Jurkat, Clone E6-1 (cell line): ENCODE results near the gene CGB7.
"Not testable (repeated sequence)": the region's sequence is repeated elsewhere in the genome, so short reads cannot be mapped to it uniquely, and the experiment has no call there.

Experiments
- DNase-seq: peaks from one replicate; pipeline ENCODE4 v3.0.0-alpha.2; 2011; ENCODE audit warnings: low read depth, low spot score
- H3K4me3 ChIP-seq: 2 replicates; pipeline ENCODE4 v1.5.1; 2011; ENCODE audit warnings: mild to moderate bottlenecking, low read length, control low read depth, moderate library complexity

The CGB7 gene

GRCh38 chr19:49080392-49080791 is 22.8 kb upstream of the CGB7 start:
- H3K4me3 ChIP-seq, result no peak overlapping the region
- DNase-seq, result no peak

GRCh38 chr19:49074869-49075268 is 17.3 kb upstream of the CGB7 start:
- DNase-seq, result not testable (repeated sequence)

DNA sequence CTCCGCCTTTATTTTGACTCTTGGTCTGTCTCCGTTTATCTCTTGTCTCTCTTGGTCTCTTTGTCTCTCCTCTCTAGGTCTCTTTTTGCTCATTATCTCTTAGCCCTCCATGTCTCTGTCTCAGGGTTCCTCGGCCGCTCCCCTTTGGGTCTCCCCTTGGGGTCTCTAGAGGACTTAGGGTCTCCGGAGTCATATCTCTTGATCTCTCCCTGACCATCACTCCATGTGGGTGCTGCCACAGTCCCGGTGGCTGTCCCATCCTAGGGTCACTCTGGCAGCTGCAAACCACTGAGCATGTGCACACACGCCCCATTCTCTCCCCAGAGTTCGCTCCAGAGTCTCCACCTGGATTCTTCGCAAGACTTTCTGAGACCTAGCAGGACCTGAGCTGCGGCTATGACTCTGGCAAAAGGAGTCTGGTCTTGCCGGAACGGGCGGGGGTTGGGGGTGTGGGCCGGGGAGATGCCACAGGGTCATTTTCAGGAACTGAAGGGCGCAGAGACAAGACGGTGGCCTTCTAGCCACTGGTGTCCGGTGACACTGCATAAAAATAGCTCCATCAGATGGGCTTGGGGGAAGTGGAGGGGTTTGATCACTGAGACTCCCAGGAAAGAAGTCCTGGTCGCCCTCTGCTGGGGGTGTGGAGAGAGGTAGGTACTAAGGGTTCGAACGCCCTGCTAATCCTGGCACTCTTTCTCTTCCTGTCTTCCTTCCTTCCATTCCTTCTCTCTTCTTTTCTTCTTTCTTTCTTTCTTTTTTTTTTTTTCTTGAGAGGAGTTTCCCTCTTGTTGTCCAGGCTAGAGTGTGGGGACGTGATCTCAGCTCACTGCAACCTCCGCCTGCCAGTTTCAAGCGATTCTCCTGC is 16.2 kb upstream of the CGB7 start:
- no peak for DNase-seq
- no peak overlapping the region for H3K4me3 ChIP-seq

More at GRCh38 chr19:49074869-49075268, 17.3 kb upstream of the CGB7 start:
- H3K4me3 ChIP-seq, result not testable (repeated sequence)

DNA sequence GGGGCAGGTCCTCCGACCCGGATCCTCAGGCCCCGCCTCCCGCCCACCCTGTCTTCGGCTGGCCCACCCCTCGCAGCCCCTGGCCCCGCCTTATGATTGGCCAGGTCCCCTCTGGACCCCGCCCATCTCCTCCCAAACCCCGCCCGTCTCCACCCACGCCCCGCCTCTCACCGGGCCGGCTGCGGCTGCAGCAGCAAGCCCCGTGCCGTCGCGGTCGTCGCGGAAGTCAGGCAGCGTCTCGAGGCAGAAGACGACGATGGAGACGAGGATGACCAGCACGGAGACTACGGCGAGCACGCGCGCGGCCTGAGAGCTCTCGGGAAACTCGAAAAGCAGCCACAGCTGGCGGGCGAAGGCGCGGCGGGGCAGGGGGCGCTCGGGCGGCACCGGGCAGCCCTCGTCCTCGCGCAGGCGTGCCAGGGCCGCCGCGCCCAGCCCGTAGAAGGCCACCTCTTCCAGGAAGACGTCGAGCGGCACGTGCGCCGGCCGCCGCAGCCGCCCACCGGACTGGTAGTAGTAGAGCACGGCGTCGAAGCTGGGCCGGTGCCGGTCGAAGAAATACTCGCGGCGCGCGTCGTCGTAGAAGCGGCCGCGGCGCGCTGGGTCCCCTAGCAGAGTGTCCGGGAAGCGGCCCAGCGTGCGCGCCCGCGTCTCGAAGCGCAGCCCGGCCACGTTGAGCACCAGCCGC is 14.5 kb upstream of the CGB7 start:
- H3K4me3 ChIP-seq, result no peak overlapping the region
- DNase-seq, result no peak

GRCh38 chr19:49070416-49070815 is 12.9 kb upstream of the CGB7 start:
- no peak for DNase-seq
- H3K4me3 ChIP-seq, result no peak overlapping the region

DNA sequence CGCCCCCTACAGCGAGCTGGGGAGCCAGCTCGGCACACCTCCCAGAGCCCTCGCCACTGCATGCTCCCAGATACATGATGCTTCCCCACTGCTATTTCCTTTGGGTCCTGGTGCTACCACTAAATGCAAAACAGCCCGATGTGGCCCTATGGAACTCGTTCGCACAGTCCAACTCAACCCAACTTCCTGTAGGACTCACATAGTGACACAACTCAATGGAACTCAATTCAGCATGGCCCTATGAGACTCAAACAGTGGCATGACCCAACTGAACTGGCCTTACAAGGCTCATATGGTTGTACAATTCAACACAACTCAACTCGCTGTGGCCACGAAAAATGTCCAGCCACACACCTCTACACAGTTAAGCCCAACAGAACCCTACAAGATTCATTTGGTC is 11.5 kb upstream of the CGB7 start:
- DNase-seq, result no peak
- H3K4me3 ChIP-seq, result no peak overlapping the region

- DNase-seq, result no peak
- no peak overlapping the region for H3K4me3 ChIP-seq
These were observed 10.0 kb upstream of the CGB7 start for GRCh38 chr19:49067554-49067953.

- DNase-seq, result no peak
- no peak overlapping the region for H3K4me3 ChIP-seq
These were observed 8.5 kb upstream of the CGB7 start for GRCh38 chr19:49065905-49066512.

GRCh38 chr19:49064768-49065611 is 7.4 kb upstream of the CGB7 start, which contains the start of gene NTF4:
Gene NTF4 (minus strand): TSS chr19:49064818. CDS start chr19:49061997, 2,821 bp downstream.
- no peak for DNase-seq
- no peak within 1 kb of the TSS for H3K4me3 ChIP-seq

DNA sequence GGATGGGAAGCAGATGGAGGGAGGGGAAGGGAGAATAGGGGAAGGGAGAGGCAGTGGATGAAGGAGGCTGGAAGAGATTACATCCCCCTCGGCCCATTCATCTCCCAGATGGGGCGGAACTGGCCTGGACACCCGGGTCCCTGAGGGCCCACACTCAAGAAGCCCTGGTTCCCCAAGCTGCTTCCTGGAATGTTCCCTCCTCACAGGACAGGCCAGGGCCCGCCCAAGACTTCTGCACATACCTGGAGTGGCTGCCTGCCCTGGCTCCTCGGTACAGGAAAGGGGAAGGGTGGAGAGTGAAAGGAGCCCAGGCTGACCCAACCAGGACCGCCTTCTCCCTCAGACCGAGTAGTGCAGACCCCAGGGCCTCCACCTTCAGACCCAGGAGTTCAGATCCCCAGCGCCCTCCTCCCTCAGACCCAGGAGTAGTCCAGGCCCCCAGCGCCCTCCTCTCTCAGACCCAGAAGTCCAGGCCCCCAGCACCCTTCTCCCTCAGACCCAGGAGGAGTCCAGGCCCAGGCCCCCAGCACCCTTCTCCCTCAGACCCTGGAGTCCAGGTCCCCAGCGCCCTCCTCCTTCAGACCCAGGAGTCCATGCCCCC is 6.6 kb upstream of the CGB7 start:
- H3K4me3 ChIP-seq, result no peak overlapping the region
- DNase-seq, result no peak

DNA sequence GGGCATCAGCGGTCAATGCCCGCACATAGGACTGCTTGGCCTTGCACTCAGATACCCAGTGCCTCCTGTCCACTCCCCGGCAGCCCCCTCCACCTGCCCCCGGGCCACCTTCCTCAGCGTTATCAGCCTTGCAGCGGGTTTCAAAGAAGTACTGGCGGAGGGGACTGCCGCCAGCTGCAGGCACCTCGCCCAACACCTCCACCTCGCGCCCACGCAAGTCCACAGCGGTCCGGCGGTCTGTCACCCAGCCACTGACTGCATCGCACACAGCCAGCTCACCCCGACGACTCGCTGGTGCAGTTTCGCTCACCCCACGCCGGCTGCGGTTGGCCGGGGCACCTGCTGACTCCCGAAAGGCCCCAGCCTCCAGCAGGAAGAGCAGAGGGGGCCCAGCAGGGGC is 3.9 kb upstream of the CGB7 start:
- no peak overlapping the region for H3K4me3 ChIP-seq
- no peak for DNase-seq

- H3K4me3 ChIP-seq, result no peak overlapping the region
- DNase-seq, result no peak
These were observed 3.5 kb upstream of the CGB7 start for GRCh38 chr19:49061000-49061399.

DNA sequence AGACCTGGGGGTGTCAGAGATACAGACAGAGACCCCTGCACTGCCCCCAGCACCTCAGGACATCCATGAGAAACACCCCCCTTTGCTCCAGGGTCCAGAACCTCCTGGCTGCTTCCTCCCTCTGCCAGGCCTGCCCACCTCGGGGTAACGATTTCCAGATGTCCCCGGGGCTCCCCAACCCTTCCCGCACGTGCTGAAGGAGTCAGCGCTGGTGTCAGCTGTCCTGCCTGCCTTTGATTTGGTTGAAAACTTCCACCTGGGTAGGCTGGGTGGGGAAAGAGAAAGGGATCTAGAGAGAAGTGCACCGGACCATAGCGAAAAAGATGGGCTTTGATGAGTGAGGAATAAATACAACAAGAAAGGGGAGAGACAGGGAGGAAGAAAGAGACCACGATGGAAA is 1.5 kb upstream of the CGB7 start:
- no peak for DNase-seq
- no peak overlapping the region for H3K4me3 ChIP-seq

DNA sequence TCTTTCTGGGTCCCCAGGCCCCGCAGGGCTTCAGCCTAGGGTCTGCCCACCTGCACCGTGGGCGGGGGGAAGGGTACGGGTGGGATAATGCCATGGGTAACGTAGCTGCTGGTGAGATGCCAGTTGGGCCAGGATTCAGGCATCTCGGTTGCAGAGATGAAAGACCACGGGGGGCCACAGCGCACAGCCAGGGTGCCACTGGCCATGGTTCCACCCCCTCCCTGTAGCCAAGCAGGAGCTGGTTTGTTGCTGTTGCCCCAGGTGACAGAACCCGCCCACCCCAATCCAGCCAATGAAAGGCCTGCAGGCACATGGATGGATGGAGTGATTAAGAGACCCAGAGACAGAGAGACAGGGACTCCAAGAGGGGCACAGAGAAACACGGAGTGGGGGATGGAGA is 1.0 kb upstream of the CGB7 start:
- DNase-seq, result peak; percentile 20
- H3K4me3 ChIP-seq, result no peak overlapping the region

DNA sequence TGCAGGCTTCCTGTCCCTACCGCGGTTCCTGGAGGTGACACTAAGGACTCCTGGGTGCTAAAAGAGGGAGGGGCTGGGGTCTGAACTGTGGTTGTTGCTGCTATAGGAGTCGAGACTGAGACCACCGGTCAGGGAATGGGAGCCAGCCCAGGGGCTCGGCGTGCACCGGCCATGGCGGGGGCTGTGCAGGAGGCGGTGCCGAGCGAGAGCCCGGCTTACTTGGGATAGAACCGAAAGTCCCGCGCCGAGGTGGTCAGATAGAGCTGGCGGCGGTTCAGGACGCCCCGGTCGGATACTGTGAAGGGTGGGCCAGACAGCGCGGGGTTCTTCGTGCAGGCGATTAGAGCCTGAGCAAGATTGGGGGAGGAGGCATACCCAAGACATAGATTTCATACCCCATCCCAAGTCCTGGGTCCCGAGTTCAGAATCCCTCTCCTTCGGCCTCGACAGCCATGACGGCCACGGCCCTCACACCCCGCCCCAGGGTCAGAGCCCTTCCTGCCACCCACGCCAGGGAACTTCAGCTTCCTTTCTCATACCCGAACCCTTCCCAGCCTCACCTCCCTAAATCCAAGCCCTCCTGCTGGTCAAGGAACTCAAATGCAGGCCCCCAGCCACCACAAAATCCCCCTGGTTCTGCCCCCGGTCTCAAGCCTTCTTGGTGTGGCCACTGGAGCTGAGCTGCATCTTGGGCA is 500 bp downstream of the CGB7 start:
- not testable (repeated sequence) for H3K4me3 ChIP-seq, DNase-seq

GRCh38 chr19:49056101-49056901 is 1.2 kb downstream of the CGB7 start:
- H3K4me3 ChIP-seq, result peak overlapping the region; percentile 45

GRCh38 chr19:49050376-49051033 is 7.0 kb downstream of the CGB7 start:
- not testable (repeated sequence) for DNase-seq, H3K4me3 ChIP-seq

More at GRCh38 chr19:49056101-49056901, 1.2 kb downstream of the CGB7 start:
- no peak for DNase-seq
